Measurements from ENCODE around the gene GRHL1.
A peak's percentile ranks its signal among the peaks of the same experiment; 100 is the strongest.

GRHL1 gene

GRCh38 chr2:9975805-9976447 lies 24.4 kb downstream of the GRHL1 start:
- DNase-seq (ENCODE audit: low read depth): peak; percentile 74
- no peak overlapping the region for H3K4me3 ChIP-seq (ENCODE audit: low read length)
- TF ChIP-seq, protein P1, sequence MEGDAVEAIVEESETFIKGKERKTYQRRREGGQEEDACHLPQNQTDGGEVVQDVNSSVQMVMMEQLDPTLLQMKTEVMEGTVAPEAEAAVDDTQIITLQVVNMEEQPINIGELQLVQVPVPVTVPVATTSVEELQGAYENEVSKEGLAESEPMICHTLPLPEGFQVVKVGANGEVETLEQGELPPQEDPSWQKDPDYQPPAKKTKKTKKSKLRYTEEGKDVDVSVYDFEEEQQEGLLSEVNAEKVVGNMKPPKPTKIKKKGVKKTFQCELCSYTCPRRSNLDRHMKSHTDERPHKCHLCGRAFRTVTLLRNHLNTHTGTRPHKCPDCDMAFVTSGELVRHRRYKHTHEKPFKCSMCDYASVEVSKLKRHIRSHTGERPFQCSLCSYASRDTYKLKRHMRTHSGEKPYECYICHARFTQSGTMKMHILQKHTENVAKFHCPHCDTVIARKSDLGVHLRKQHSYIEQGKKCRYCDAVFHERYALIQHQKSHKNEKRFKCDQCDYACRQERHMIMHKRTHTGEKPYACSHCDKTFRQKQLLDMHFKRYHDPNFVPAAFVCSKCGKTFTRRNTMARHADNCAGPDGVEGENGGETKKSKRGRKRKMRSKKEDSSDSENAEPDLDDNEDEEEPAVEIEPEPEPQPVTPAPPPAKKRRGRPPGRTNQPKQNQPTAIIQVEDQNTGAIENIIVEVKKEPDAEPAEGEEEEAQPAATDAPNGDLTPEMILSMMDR (conservative IDR thresholded peaks at IDR 0.05; ENCODE audit: low read depth, low read length): no peak

GRCh38 chr2:9979977-9980376 lies 28.5 kb downstream of the GRHL1 start:
- TF ChIP-seq, protein P1 (conservative IDR thresholded peaks at IDR 0.05; ENCODE audit: low read depth, low read length): no peak
- no peak overlapping the region for H3K4me3 ChIP-seq (ENCODE audit: low read length)
- DNase-seq (ENCODE audit: low read depth): no peak

DNA sequence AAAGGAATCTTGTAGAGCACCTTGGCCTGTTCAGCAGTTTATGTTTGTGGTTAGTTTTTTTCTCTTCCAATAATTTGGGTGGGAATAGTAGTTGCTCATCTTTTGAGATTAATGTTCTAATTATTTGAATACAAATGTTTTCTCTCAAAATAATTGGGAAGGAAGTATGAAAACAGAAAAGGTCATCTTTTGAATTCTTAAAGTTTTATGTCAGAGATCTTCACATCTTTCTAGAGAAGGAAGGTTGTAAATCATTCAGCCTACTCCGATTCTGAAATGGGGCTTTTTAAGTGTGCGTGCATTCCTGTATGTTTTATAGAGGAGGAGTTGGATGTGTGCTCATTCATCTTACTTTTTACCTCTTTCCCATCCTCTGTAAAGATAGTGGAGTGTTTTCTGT lies 29.0 kb downstream of the GRHL1 start:
- no peak for DNase-seq (ENCODE audit: low read depth)
- TF ChIP-seq, protein P1 (conservative IDR thresholded peaks at IDR 0.05; ENCODE audit: low read depth, low read length): no peak

DNA sequence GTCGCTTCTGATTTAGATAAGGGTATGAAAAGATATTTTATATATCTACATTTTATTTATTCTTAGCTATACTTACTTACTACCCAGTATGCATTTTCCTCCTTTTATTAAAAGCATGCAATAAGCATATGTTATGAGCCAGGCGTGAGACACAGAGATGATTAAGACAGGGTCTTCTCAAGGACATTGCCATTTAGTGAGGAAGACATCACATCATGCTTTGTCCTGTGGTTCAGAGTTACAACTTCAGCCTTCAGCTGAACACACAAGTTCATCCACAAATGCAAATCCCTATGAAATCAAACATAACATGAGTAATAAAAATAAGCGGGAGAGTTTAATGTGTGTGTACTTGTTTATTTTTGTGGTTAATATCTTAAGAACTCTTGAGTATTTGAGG lies 30.2 kb downstream of the GRHL1 start:
- TF ChIP-seq, protein P1 (conservative IDR thresholded peaks at IDR 0.05; ENCODE audit: low read depth, low read length): no peak
- no peak overlapping the region for H3K4me3 ChIP-seq (ENCODE audit: low read length)
- DNase-seq (ENCODE audit: low read depth): no peak

More for the DNA sequence above, 29.0 kb downstream of the GRHL1 start:
- no peak overlapping the region for H3K4me3 ChIP-seq (ENCODE audit: low read length)

DNA sequence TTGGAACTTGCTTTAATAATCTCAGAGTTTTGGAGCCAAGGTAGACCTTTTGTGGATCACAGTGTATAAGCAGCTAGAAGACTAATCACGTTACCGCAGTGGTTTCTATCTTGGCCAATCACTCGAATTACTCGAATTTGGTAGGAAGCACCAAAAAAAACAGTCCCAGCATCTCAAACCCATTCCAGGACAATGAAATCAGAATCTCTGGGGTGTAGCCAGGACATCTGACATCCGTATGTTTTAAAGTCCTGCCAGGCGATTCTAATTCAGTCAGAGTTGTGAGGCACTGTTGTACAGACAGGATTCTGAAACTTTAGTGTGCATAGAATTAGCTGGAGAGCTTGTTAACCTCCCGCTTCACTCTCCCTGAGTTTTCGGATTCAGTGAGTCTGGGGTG lies 30.8 kb downstream of the GRHL1 start:
- no peak for DNase-seq (ENCODE audit: low read depth)
- TF ChIP-seq, protein P1 (conservative IDR thresholded peaks at IDR 0.05; ENCODE audit: low read depth, low read length): no peak

DNA sequence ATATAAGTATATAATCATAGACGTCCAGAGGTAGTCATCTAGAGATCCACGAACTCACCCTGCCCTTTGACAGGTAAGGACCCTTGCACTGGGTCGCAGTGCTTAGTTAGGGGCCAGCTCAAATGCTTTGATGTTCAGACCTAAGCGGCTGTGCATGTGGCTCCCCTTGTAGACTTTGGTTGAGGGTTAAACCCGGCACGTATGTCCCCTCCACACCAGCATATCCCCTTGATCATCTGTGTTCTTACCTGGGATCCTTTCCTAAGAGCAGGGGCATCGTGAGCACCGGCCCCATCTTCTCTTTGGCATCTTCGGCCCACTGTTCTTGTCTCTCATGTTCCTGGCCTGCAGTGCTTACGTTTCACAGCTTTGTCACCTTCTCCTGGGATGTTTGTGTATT lies 31.4 kb downstream of the GRHL1 start:
- TF ChIP-seq, protein P1 (conservative IDR thresholded peaks at IDR 0.05; ENCODE audit: low read depth, low read length): no peak
- no peak overlapping the region for H3K4me3 ChIP-seq (ENCODE audit: low read length)
- no peak for DNase-seq (ENCODE audit: low read depth)

More for the DNA sequence above, 30.8 kb downstream of the GRHL1 start:
- no peak overlapping the region for H3K4me3 ChIP-seq (ENCODE audit: low read length)
